Stimulated activated CD8-positive, alpha-beta memory T cell treated with anti-CD3 and anti-CD28 coated beads, Interleukin-7, amount 100 ng/mL, for 48 hours (primary cell): ENCODE data around the gene RUVBL2.
"Not testable (repeated sequence)": the region's sequence is repeated elsewhere in the genome, so short reads cannot be mapped to it uniquely, and the experiment has no call there.

ENCODE experiments used
- DNase-seq, 2 donors: peaks; one replicate each; pipeline ENCODE4 v3.0.0-alpha.2; 2020; ENCODE audit warnings: low read depth in 1 of 2; ENCODE audit errors: extremely low read depth in 1 of 2

Gene RUVBL2

GRCh38 chr19:49016067-49016839, 22.6 kb downstream of the RUVBL2 start:
- DNase-seq = no peak

GRCh38 chr19:49017041-49017665, 23.5 kb downstream of the RUVBL2 start, which contains the start of gene LHB:
Gene LHB, minus strand, starts transcription at chr19:49017091. Its CDS starts 10 bp downstream, at chr19:49017081.
- no peak for DNase-seq

- peak; percentile 36 to 47 for DNase-seq
Measured at GRCh38 chr19:49017666-49018351, 24.1 kb downstream of the RUVBL2 start.

GRCh38 chr19:49018388-49019241, 24.9 kb downstream of the RUVBL2 start:
- not testable (repeated sequence) for DNase-seq

DNA sequence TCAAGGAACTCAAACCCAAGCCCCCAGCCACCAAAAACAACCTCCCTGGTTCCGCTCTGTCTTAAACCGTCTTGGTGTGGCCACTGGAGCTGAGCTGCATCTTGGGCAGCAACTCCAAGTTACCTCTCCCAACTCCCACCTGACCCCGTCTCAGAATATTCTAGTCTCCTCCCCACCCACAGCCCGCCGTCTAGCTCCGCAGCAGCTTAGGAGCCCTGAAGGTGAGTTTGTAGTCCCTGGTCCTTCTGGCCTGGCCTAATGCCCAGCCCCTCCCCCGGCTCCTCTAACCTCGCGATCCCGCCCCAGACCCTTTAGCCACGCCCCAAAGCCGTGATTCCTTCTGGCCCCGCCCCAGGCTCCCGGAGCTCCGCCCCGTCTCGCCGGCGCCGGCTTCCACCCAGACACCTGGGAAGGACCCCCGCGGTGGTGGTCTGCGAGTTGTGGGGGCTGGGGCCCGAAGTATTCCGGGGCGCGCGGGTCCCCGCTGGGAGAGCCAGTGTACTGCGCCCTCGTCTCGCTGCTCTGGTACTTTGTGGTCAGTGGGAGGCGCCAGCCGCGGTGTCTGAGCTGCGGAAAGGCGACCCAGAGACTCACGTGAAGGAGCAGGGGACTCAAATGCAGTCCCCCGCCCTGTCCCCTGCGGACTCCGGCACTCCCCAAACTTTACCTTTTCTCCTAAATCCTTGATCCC, 25.7 kb downstream of the RUVBL2 start:
- peak in 1 of 2 donors; percentile 53 for DNase-seq

DNA sequence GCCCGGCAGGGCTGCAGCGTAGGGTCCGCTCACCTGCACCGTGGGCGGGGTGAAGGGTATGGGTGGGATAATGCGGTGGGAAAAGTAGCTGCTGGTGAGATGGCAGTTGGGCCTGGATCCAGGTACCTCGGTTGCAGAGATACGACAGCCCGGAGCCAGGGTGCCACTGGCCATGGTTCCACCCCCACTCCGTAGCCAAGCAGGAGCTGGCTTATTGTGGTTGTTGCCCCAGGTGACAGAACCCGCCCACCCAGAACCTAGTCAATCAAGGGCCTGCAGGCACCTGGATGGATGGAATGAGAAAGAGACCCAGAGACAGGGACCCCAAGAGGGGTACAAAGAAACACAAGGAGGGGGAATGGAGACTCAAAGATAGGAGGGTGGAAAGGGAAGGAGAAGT, 26.7 kb downstream of the RUVBL2 start:
- no peak for DNase-seq

DNA sequence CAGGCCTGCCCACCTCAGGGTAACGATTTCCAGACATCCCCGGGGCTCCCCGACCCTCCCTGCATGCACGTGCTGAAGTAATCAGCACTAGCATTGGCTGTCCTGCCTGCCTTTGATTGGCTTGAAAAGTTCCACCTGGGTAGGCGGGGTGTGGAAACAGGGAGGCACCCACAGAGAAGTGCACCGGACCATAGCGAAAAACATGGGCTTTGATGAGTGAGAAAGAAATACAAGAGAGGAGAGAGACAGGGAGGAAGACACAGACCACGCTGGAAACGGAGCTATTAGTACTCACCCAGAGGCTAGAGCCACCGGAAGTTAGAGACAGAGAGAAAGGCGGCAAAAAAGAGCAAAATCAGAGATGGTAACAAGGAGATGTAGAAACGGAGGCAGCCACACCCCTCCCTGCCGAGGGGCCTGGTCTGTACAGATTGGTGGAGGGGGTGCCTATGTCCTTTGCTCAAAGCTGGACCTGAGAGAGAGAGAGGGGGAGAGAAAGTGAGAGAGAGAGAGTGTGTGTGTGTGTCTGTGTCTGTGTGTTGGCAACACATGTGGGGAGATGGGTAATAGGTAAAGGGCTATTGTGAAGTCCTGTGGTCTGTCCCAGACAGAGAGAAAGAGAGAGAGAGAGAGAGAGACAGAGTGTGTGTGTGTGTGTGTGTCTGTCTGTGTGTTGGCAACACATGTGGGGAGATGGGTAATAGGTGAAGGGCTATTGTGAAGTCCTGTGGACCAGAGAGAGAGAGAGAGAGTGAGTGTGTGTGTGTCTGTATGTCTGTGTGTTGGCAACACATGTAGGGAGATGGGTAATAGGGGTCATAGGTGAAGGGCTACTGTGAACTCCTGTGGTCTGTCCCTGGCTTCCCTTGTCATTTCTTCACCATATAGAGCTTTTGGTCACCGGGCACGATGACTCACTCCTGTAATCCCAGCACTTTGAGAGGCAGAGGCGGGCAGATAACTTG, 27.5 kb downstream of the RUVBL2 start:
- DNase-seq = no peak

DNA sequence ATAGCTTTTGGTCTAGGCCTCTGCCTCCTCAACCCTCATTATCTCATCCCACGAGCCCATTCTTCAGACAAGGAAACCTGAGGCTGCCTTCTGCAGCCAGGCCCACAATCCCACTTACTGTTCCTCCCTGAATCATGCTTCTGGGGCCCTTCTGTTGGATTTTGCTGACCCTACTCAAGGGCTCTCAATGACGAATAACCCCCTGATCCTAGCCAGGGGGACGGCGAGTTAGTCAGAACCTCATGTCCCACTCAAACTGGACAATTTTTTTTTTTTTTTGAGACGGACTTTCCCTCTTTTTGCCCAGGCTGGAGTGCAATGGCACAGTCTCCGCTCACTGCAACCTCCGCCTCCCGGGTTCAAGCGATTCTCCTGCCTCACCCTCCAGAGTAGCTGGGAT, 28.4 kb downstream of the RUVBL2 start:
- no peak for DNase-seq

DNA sequence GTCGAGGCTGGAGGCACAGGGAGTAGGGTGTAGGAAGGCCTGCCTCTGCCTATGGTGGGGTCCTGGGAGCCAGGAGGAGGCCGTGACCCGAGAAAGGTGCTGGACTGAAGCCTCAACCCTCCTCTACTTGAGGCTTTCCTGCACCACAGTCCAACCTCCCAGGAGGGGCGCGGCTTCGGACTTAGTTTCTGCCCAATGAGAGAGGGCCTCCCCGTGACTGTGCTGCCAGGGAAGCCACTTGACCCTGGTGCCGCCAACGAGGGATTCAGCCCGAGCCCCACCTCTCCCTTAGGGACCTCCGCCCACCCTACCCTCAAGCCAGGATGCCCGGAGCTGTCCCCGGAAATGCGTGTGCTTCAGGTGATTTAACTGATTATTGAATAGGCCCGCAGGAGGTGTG, 30.5 kb downstream of the RUVBL2 start, which contains the start of gene CGB3:
TSS of gene CGB3 (minus strand) at position 101 of the 400 bp plus-strand sequence. CDS start 362 bp downstream, outside the sequence.
- not testable (repeated sequence) for DNase-seq

DNA sequence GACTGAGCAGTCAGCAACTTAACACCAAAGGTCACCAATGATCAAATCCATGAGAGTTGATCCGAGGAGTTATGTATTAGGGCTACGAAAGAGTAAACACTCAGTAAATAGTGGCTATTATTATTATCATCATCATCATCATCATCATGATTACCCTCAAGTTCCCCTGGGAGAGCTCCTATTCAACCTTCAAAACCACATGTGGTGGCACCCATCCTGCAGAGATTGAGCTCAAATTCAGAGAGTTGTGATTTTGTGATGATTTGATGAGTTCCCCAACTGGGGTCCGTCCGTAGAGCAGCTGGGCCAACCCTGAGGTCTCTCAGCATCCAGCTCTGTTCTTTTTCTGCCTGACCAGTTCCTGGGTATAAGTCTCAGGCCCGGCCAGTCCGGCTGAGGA, 31.4 kb downstream of the RUVBL2 start:
- DNase-seq = not testable (repeated sequence)

DNA sequence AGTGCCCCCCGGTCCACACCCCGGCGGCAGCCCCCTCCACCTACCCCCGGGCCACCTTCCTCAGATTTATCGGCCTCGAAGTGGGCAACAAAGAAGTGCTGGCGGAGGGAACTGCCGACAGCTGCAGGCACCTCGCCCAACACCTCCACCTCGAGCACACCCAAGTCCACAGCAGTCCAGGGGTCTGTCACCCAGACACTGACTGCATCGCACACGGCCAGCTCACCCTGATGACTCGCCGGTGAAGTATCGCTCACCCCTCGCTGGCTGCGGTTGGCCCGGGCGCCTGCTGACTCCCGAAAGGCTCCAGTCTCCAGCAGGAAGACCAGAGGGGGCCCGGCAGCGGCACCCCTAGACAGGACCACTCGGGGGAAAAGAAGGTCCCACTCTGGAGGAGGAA, 31.9 kb downstream of the RUVBL2 start:
- DNase-seq = not testable (repeated sequence)

- not testable (repeated sequence) for DNase-seq
Measured at GRCh38 chr19:49028686-49029085, 35.0 kb downstream of the RUVBL2 start.

- DNase-seq = not testable (repeated sequence)
Measured at GRCh38 chr19:49029749-49030148, 36.1 kb downstream of the RUVBL2 start.

DNA sequence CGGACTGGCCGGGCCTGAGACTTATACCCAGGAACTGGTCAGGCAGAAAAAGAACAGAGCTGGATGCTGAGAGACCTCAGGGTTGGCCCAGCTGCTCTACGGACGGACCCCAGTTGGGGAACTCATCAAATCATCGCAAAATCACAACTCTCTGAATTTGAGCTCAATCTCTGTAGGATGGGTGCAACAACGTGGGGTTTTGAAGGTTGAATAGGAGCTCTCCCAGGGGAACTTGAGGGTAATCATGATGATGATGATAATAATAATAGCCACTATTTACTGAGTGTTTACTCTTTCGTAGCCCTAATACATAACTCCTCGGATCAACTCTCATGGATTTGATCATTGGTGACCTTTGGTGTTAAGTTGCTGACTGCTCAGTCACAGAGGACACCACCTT, 36.6 kb downstream of the RUVBL2 start:
- not testable (repeated sequence) for DNase-seq

- DNase-seq = peak; percentile 74 to 83
Measured at GRCh38 chr19:49031642-49032301, 38.1 kb downstream of the RUVBL2 start, which contains the start of gene CGB2. Gene CGB2, plus strand, starts transcription at chr19:49031890. Its CDS starts 206 bp downstream, at chr19:49032096.

DNA sequence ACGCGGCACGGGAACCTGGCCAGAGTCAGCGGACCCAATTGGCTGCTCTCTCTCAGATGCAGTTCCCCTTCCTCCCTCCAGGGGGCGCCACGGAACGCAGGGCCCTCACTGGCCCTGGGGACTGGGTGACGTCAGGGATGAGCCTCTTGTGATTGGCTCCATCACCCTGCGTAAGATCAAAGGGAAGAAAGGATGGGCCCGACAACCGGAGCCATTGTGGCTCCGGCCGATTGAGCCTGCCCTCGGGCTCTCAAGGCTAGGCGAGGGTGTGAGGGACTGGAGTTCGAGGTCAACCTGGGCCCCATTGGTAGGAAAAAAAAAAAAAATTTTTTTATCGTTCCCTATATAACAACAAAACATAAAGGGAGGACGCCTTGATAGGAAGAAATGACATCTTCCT, 43.1 kb downstream of the RUVBL2 start, which contains the start of gene CGB1:
TSS of gene CGB1 (minus strand) at position 81 of the 400 bp plus-strand sequence. CDS start 184 bp downstream, outside the sequence.
- peak; percentile 46 to 57 for DNase-seq

GRCh38 chr19:49038111-49038510, 44.4 kb downstream of the RUVBL2 start:
- DNase-seq = not testable (repeated sequence)
